Neuron (in vitro differentiated cells): ENCODE results near the gene UGT1A6.
A peak's percentile ranks its signal among the peaks of the same experiment; 100 is the strongest.
"Not testable (repeated sequence)": the region's sequence is repeated elsewhere in the genome, so short reads cannot be mapped to it uniquely, and the experiment has no call there.

Source experiments
- H2AFZ ChIP-seq: one replicate; pipeline ENCODE4 v1.6.1; 2013; ENCODE audit warnings: low read depth, mild to moderate bottlenecking, inconsistent platforms, low read length, moderate library complexity
- H3K27me3 ChIP-seq: one replicate; pipeline ENCODE4 v1.6.1; 2013; ENCODE audit warnings: low read length; ENCODE audit not compliant: insufficient read depth
- H3K36me3 ChIP-seq: one replicate; pipeline ENCODE4 v1.6.1; 2013; ENCODE audit warnings: low read length; ENCODE audit not compliant: insufficient read depth
- H3K4me1 ChIP-seq: one replicate; pipeline ENCODE4 v1.6.1; 2013; ENCODE audit warnings: low read length; ENCODE audit not compliant: insufficient read depth
- H3K4me3 ChIP-seq: 2 replicates; pipeline ENCODE4 v1.5.1; 2013; ENCODE audit warnings: mild to moderate bottlenecking, low read length, moderate library complexity
- H3K9me3 ChIP-seq: one replicate; pipeline ENCODE4 v1.6.1; 2013; ENCODE audit warnings: low read length

The UGT1A6 gene

DNA sequence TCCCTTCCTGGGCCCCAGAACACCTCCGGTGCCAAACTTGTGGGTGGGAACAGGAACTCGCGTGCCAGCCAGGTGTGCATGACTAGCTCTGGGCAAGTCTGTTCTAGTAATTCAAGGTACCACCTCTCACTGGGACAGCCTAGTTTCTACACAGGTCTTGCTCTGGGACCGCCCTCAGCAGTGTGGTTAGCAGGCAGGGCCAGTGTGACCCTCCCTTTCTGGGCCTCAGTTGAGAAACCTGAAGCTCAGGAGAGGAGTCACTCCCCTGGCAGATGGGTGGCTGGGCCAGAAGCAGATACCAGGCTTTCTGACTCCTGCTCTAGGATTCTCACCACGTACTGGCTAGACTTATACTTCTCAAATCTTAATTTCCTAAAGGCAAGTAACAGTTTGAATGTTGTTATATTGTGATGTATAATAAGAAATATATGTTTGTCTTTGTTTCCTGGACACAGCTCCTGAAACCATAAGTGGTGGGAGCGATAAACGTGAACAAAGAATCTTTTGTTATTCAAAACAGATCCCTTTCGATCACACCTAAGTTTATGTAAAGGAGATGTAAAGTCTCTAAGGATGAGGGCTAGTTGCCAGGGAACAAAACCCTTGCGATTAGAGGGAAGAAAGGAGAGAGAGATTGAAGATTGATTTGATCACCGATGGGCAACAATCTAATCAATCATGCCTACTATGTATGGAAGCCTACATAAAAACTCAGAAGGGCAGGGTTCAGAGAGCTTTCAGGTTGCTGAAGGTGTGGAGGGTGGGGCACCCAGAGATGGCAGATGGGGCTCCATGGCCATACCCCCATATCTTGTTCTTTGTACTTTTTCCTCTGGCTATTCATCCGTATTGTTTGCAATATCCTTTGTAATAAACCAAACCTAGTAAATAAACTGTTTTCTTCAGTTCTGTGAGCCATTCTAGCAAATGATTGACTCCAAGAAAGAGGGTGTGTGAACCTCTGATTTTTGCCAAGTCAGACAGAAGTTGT lies 952 bp upstream of the UGT1A6 start:
- Histone ChIP-seq H2AFZ (no peak overlapping the region), H3K36me3 (no peaks in the 10 kb centered on the region), H3K4me3 (no peak overlapping the region), H3K4me1 (no peaks in the 10 kb centered on the region), H3K9me3 (no peaks in the 10 kb centered on the region), H3K27me3 (peaks cover 2% of the 10 kb centered on the region)

DNA sequence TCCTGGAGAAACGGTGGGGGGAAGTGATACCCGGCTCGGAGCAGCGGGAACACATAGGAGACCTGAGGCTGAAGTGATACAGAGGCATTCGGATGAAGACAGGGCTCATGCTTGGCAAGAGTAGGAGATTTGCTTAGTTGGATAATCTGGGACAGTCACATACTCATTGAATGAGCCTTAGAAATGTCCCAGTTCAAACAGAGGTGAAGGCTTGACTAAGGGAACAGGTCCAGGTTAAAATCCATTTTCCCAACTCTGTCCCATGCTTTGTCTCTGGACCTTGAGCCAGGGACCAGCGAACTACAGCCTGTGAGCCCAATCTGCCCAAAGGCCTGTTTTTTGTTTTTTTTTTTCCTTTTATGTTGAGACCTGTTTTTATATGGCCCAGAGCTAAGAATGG lies 1.3 kb downstream of the UGT1A6 start:
- no peak overlapping the region for H3K4me3 ChIP-seq
- H3K9me3 ChIP-seq: no peaks in the 10 kb centered on the region
- peaks cover 2% of the 10 kb centered on the region for H3K27me3 ChIP-seq
- H2AFZ ChIP-seq: no peak overlapping the region
- no peaks in the 10 kb centered on the region for H3K4me1 ChIP-seq
- no peaks in the 10 kb centered on the region for H3K36me3 ChIP-seq

DNA sequence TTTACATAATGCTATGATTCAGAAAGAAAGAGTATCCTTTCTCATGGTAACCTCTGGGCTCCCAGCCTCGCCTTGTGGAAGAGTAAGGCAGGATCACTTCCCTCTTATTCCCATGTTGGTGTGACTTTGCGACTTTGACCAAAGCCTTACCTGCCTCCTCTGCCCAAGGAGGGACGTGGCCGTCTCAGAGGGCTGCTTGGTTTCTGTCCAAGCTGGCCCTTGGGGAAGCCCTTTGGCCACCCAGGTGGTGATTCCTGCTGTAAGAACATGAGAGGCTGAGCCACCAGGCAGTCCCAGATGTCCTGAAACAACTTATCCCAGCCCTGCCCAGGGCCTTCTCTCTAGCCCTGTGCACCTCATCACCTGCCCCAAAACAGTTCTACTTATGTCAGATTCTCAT lies 6.0 kb downstream of the UGT1A6 start:
- no peaks in the 10 kb centered on the region for H3K36me3 ChIP-seq
- H3K4me3 ChIP-seq: no peak overlapping the region
- no peak overlapping the region for H2AFZ ChIP-seq

DNA sequence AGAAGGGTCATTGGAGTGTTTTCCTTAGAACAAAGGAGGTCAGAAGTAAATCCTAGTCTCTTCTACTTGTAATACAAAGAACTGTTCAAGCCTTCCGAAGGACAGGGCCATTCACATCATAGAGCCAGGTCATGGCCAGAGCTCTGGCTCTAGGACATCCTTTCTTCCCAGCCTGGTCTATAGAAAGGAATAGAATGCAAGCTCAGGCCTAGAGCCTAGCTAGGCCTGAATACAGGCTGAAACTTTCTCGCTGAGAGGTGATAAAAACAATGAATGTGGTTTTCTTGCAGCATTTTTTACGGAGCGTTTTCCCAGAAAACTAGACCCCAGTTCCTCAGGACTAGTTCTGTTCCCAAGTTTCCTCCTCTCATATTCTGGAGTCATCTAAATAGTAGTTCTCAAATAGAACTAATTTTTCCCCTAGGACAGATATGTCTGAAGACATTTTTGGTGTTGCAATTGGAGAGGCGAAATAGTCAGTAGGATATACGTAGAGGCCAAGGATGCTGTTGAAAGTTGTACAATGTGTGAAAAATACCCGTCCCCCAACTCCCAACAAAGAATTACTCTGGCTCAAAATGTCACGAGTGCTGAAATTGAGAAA lies 6.8 kb downstream of the UGT1A6 start:
- H3K36me3 ChIP-seq: no peaks in the 10 kb centered on the region
- no peak overlapping the region for H3K4me3 ChIP-seq
- no peaks in the 10 kb centered on the region for H3K27me3 ChIP-seq
- H3K9me3 ChIP-seq: no peaks in the 10 kb centered on the region
- peaks cover 12% of the 10 kb centered on the region for H3K4me1 ChIP-seq
- H2AFZ ChIP-seq: peak overlapping the region; percentile 40

More for the DNA sequence above, 6.0 kb downstream of the UGT1A6 start:
- Histone ChIP-seq H3K27me3 (no peaks in the 10 kb centered on the region), H3K9me3 (no peaks in the 10 kb centered on the region), H3K4me1 (peaks cover 12% of the 10 kb centered on the region)

DNA sequence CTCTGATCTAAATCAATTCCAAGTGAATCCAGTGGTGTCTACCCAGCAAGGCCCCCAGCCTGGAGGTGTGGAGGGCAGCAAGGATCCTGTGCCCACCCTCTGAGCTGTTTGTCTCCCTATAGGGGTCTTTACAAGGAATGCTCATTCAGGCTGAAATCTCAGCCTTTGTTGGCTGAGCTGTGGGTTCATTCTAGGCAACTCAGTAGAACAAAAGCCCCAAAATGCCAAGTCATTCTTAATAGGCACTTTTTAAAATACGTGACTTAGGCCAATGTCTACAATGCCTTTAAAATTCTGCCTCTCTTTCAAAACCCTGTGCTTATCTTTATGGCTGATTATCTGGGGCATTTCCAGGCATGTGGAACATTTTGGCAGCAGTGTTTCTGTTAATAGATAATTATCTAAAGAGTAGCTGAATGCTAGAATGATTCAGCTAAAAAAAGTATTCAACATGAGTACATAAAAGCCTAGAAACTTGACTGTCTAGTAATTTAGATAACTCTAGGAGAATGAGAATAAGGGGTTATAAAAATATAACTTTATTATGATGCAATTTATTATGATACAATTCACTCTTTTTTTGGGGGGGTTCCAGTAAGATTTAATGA lies 7.4 kb downstream of the UGT1A6 start:
- Histone ChIP-seq H3K27me3 (no peaks in the 10 kb centered on the region), H3K4me1 (peaks cover 12% of the 10 kb centered on the region), H2AFZ (peak overlapping the region; percentile 40), H3K4me3 (no peak overlapping the region), H3K9me3 (no peaks in the 10 kb centered on the region), H3K36me3 (no peaks in the 10 kb centered on the region)

DNA sequence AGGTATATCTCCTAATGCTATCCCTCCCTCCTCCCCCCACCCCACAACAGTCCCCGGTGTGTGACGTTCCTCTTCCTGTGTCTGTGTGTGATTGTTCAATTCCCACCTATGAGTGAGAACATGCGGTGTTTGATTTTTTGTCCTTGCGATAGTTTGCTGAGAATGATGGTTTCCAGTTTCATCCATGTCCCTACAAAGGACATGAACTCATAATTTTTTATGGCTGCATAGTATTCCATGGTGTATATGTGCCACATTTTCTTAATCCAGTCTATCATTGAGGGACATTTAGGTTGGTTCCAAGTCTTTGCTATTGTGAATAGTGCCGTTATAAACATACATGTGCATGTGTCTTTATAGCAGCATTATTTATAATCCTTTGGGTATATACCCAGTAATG lies 8.2 kb downstream of the UGT1A6 start:
- peaks cover 12% of the 10 kb centered on the region for H3K4me1 ChIP-seq
- not testable (repeated sequence) for H2AFZ ChIP-seq, H3K9me3 ChIP-seq, H3K4me3 ChIP-seq, H3K36me3 ChIP-seq, H3K27me3 ChIP-seq

DNA sequence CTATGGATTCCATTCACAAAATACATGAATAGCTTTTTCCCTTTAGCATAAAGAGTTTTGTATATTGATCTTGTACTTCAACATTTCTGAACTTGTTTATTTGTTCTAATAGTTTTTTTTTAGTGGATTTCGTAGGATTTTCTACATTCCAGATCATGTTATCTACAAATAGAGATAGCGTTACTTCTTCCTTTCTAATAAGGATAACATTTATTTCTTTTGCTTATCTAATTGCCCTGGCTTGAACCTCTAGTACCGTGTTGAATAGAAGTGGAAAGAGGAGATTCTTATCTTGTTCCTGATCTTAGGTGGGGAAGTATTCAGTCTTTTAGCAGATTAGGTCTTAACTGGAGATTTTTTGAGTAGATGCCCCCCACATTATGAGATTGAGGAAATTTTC lies 9.5 kb downstream of the UGT1A6 start:
- Histone ChIP-seq H3K36me3 (no peaks in the 10 kb centered on the region), H3K4me3 (no peak overlapping the region), H3K9me3 (no peaks in the 10 kb centered on the region), H2AFZ (no peak overlapping the region), H3K27me3 (no peaks in the 10 kb centered on the region), H3K4me1 (peaks cover 12% of the 10 kb centered on the region)

DNA sequence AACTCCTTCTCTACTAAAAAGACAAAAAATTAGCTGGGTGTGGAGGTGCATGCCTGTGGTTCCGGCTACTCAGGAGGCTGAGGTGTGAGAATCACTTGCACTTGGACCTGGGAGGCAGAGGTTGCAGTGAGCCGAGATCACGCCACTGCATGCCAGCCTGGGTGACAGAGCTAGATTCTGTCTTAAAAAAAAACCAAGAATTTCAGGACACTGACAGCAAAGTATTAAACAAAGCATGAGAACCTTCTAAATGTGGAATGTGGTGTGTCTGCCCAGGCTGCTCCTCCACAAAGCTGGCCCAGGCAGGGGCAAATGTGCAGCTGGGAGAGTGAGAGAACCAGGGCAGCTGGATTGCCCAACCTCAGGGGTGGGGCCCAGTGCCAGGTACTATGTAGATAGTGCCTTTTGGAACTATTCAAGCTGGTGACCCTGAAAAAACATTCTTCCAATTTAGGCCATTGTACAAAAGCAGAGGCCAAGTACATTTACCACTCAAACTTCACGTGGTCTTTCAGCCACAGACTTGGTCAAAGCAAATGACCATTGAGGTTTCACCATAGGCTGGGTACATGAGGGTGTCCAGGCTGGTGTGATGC lies 13.3 kb downstream of the UGT1A6 start:
- Histone ChIP-seq H3K4me1 (no peaks in the 10 kb centered on the region), H2AFZ (no peak overlapping the region), H3K4me3 (no peak overlapping the region), H3K9me3 (no peaks in the 10 kb centered on the region), H3K27me3 (no peaks in the 10 kb centered on the region), H3K36me3 (no peaks in the 10 kb centered on the region)

DNA sequence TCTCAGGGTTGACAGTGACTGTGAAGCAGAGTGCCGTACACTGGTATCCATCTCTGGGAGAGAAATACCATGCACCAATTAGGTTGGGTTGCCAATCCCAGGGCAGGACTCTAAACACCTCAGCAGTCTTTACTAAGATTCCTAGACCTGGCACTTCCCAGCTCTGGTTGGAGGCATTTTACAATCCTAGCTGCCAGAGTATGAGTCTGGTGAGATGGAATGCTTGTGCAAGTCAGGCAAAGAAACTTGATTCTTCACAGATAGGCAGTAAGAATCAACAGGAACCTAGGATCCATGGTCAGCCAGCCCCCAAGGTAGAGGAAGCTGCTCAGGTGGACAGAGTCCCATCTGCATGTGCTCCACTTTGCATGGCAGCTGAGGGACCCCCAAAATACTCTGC lies 14.0 kb downstream of the UGT1A6 start:
- Histone ChIP-seq H3K9me3 (no peaks in the 10 kb centered on the region), H2AFZ (no peak overlapping the region), H3K4me1 (no peaks in the 10 kb centered on the region), H3K27me3 (no peaks in the 10 kb centered on the region), H3K36me3 (no peaks in the 10 kb centered on the region), H3K4me3 (no peak overlapping the region)

DNA sequence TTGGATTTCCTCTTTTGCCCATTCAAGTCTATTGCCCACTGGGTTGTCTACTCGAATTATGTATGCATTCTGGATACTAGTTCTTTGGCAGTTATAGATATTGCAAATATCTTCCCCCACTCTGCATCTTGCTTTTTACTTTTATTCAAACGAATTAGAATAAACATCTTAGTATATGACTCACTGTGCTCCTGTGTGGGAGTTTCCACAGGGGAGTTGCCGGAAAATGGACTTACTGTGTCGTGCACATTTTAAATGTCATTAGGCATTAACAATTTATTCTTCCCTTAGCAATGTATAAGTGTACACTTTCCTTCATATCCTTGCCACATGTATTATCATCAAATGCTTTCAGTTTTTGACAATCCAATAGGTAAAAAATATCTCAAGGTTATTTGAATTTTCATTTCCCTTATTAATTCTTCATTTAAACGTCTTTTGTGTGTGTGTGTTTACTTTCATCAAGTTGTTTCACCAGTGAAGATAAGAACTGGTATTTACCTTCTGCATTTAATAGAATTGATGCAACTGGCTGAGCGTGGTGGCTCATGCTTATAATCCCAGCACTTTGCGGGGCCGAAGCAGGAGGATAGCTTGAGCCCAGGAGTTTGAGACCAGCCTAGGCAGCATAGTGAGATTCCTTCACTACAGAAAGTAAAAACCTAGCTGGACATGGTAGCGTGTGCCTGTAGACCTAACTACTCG lies 15.4 kb downstream of the UGT1A6 start:
- H3K9me3 ChIP-seq: no peaks in the 10 kb centered on the region
- H3K36me3 ChIP-seq: no peaks in the 10 kb centered on the region
- no peak overlapping the region for H2AFZ ChIP-seq
- H3K4me1 ChIP-seq: no peaks in the 10 kb centered on the region
- H3K27me3 ChIP-seq: no peaks in the 10 kb centered on the region
- no peak overlapping the region for H3K4me3 ChIP-seq

DNA sequence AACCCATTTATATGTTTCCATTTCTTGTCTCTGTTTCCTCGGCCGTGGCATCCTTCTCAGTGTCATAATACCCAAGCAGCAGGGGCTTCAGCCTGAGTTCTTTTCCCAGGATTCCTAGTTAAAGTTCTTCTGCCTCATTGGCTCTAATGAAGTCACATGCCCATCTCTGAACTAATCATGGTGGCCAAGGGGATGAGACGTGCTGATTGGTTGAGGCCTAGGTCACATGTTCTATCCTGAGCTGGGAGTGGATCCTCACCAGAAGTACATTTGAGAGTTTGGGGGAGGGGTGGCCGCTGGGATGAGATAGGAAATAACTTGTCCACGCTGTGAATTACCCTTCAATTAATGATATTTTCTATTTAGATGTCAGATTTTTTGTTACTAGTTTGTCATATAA lies 16.3 kb downstream of the UGT1A6 start:
- no peaks in the 10 kb centered on the region for H3K27me3 ChIP-seq

DNA sequence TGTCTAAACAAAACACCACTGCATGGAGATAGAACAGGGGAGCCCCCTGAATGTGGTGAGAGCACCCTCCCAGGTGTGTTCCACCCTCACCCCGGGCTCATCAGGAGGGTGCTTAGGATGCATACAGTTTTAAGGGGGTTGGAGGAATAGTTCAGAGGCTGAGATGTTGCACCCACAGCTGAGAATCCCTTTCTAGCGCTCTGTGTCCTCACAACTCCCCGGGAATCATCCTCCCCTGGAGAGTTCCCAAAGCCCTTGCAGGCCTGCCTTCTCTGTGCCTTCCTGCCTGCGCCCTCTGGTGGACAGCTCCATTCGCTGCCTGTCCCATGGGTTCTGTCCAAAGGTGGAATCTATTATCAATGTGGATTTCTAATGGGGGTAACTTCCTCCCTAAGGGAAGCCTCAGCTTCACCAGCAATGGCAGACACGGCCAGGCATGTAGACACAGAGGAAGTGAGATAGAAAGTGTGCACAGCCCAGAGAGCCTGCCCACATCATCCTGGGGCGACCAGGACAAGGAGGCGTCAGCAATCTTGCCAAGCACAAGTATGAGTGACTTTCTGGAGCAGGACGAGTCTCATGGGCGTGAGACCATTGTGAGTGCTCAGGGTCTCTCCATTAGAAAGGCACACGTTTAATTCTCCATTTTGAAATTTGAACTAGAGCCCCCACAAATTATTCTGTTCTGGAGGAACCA lies 18.8 kb downstream of the UGT1A6 start:
- no peaks in the 10 kb centered on the region for H3K4me1 ChIP-seq
- no peaks in the 10 kb centered on the region for H3K36me3 ChIP-seq
- H3K9me3 ChIP-seq: no peaks in the 10 kb centered on the region
- H2AFZ ChIP-seq: no peak overlapping the region
- H3K4me3 ChIP-seq: no peak overlapping the region
- H3K27me3 ChIP-seq: no peaks in the 10 kb centered on the region

More for the DNA sequence above, 16.3 kb downstream of the UGT1A6 start:
- no peaks in the 10 kb centered on the region for H3K4me1 ChIP-seq
- no peaks in the 10 kb centered on the region for H3K9me3 ChIP-seq
- H3K36me3 ChIP-seq: no peaks in the 10 kb centered on the region
- H3K4me3 ChIP-seq: no peak overlapping the region
- H2AFZ ChIP-seq: no peak overlapping the region
